Ascending aorta (tissue), 2 donors: ENCODE measurements around the gene LUZP2. TPM values are rescaled to one million over a fixed set of nuclear protein-coding genes. Genes with fewer than 3 reads are reported as not detected.

Source experiments
- DNase-seq, 2 donors: peaks; one replicate each; pipeline ENCODE4 v3.0.0-alpha.2; 2019; ENCODE audit warnings: low spot score in 2 of 2
- H3K27ac ChIP-seq, 2 donors: fragments of 200-600 bp; sonication (generic); one replicate each; pipeline ENCODE4 v1.5.1; 2016 to 2017; ENCODE audit warnings: mild to moderate bottlenecking in 1 of 2
- H3K27me3 ChIP-seq: fragments of 200-600 bp; sonication (generic); one replicate; pipeline ENCODE4 v1.5.1; 2017
- H3K36me3 ChIP-seq, 2 donors: fragments of 200-600 bp; sonication (generic); one replicate each; pipeline ENCODE4 v1.5.1; 2016
- H3K4me1 ChIP-seq, 2 donors: fragments of 200-600 bp; sonication (generic); one replicate each; pipeline ENCODE4 v1.5.1; 2016 to 2017; ENCODE audit warnings: mild to moderate bottlenecking in 1 of 2
- H3K4me3 ChIP-seq, 2 donors: fragments of 200-600 bp; sonication (generic); one replicate each; pipeline ENCODE4 v1.5.1; 2016 to 2017; ENCODE audit warnings: mild to moderate bottlenecking in 1 of 2
- H3K9me3 ChIP-seq, 2 donors: fragments of 200-600 bp; sonication (generic); one replicate each; pipeline ENCODE4 v1.5.1; 2016
- CTCF ChIP-seq, 3 experiments: fragments of 200-600 bp in 2 of 3; fragments of 450-650 bp in 1 of 3; sonication (generic) in 2 of 3; IDR thresholded peaks; one replicate each; pipeline ENCODE4 v1.5.1; 2016 to 2019; ENCODE audit warnings: antibody characterized with exemption in 3 of 3, mild to moderate bottlenecking in 1 of 3, moderate library complexity in 1 of 3
- intact Hi-C: fragments of 100-400 bp; cut with DNase I; formaldehyde crosslinking; loops from one replicate; pipeline ENCODE4 v1.15.1; 2023
- total RNA-seq: library from RNA; depleted of rRNA; stranded (reverse); fragments of >200 nt; gene quantifications from one replicate; pipeline ENCODE4 v1.1.0, GENCODE V29; 2016

The LUZP2 gene
- total RNA-seq, 1 donor from 2014 or later, result 0.11 TPM

- no peaks in the 10 kb centered on the region for H3K27me3 ChIP-seq
- no peaks in the 10 kb centered on the region for H3K36me3 ChIP-seq
- H3K27ac ChIP-seq, result no peak overlapping the region
- H3K4me3 ChIP-seq, result no peak overlapping the region
- H3K9me3 ChIP-seq, result no peaks in the 10 kb centered on the region
- intact Hi-C loops, result no loop called here
- DNase-seq, result no peak
- no peaks in the 10 kb centered on the region for H3K4me1 ChIP-seq
- no peak for TF ChIP-seq CTCF (IDR thresholded peaks at IDR 0.05)
Measured at GRCh38 chr11:24714601-24715000, 217.7 kb downstream of the LUZP2 start.

DNA sequence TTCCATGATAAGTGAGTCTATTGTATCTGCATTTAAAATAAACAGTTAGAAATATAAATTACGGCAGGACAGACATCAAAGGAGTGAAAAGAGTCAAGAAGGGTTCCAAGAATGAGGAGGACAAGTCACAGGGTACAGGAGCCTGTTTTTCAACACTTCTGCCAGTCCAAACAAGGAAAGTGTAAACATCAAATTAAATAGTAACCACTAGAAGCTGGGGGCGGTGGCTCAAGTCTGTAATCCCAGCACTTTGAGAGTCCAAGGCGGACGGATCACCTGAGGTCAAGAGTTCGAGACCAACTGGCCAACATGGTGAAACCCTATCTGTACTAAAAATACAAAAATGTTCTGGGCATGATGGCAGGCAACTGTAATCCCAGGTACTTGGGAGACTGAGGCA is 219.6 kb downstream of the LUZP2 start:
- TF ChIP-seq CTCF (IDR thresholded peaks at IDR 0.05), result no peak
- Histone ChIP-seq H3K9me3 (no peaks in the 10 kb centered on the region), H3K36me3 (no peaks in the 10 kb centered on the region), H3K27ac (no peak overlapping the region), H3K4me3 (no peak overlapping the region), H3K27me3 (no peaks in the 10 kb centered on the region), H3K4me1 (no peaks in the 10 kb centered on the region)
- intact Hi-C loops, result no loop called here
- no peak for DNase-seq

DNA sequence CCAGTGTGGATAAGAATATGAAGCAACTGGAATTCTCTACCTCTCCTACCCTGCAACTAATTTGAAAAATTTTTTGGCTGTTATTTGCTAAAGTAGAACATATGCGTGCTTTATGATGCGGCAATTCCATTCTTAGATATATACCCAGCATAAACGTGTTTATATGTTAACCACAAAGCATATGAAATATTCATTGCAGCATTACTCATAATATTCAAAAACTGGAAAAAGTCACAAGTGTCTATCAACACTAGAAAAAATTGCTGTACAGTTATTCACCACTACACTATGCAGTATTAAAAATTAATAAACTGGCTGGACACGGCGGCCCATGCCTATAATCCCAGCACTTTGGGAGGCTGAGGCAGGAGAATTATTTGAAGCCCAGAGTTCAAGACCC is 226.4 kb downstream of the LUZP2 start:
- no peak overlapping the region for H3K27ac ChIP-seq
- no peaks in the 10 kb centered on the region for H3K36me3 ChIP-seq
- no peaks in the 10 kb centered on the region for H3K27me3 ChIP-seq
- TF ChIP-seq CTCF (IDR thresholded peaks at IDR 0.05), result no peak
- intact Hi-C loops, result no loop called here
- no peaks in the 10 kb centered on the region for H3K4me1 ChIP-seq
- no peak for DNase-seq
- no peaks in the 10 kb centered on the region for H3K9me3 ChIP-seq
- H3K4me3 ChIP-seq, result no peak overlapping the region

DNA sequence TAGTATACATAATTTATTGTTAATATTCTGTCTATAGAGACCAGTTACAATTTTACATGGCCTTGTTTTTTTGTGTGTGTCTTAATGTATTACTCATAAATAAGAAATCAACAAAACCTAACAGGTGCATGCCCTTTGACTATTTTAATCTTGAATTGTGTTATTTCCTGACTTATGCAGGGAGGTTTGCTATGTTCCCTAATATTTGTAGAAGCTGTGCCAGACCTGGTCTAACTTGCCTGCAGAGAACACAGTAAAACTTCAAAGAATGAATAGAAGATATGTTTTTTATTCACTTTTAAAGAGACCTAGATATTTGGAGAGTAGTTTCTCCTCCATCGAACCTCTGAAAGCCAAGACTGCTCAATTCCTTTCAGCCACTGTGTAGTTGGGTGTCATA is 234.7 kb downstream of the LUZP2 start:
- no peaks in the 10 kb centered on the region for H3K4me1 ChIP-seq
- H3K36me3 ChIP-seq, result no peaks in the 10 kb centered on the region
- no peak for DNase-seq
- H3K4me3 ChIP-seq, result no peak overlapping the region
- H3K27ac ChIP-seq, result no peak overlapping the region
- intact Hi-C loops, result no loop called here
- no peak for TF ChIP-seq CTCF (IDR thresholded peaks at IDR 0.05)
- no peaks in the 10 kb centered on the region for H3K27me3 ChIP-seq
- no peaks in the 10 kb centered on the region for H3K9me3 ChIP-seq

- no peaks in the 10 kb centered on the region for H3K4me1 ChIP-seq
- TF ChIP-seq CTCF (IDR thresholded peaks at IDR 0.05), result no peak
- no peaks in the 10 kb centered on the region for H3K9me3 ChIP-seq
Measured at GRCh38 chr11:24734742-24735237, 237.9 kb downstream of the LUZP2 start.

GRCh38 chr11:24738972-24739371 is 242.1 kb downstream of the LUZP2 start:
- DNase-seq, result no peak
- intact Hi-C loops, result no loop called here
- H3K4me3 ChIP-seq, result no peak overlapping the region
- no peaks in the 10 kb centered on the region for H3K27me3 ChIP-seq
- H3K36me3 ChIP-seq, result no peaks in the 10 kb centered on the region
- no peak for TF ChIP-seq CTCF (IDR thresholded peaks at IDR 0.05)
- no peaks in the 10 kb centered on the region for H3K4me1 ChIP-seq
- no peaks in the 10 kb centered on the region for H3K9me3 ChIP-seq
- H3K27ac ChIP-seq, result no peak overlapping the region

More at GRCh38 chr11:24734742-24735237, 237.9 kb downstream of the LUZP2 start:
- no peak for DNase-seq
- Histone ChIP-seq H3K36me3 (no peaks in the 10 kb centered on the region), H3K27me3 (no peaks in the 10 kb centered on the region), H3K27ac (no peak overlapping the region), H3K4me3 (no peak overlapping the region)
- intact Hi-C loops, result no loop called here
